Panc1 (cell line): ENCODE data around the gene TNIK. TPM values are rescaled to one million over a fixed set of nuclear protein-coding genes. Genes with fewer than 3 reads are reported as not detected.

ENCODE experiments used
- ATAC-seq: fragments of 200-7000 bp; cut with Tn5 transposase; 2 replicates; pipeline ENCODE4 v1.9.1; 2020; ENCODE audit warnings: mild to moderate bottlenecking, moderate library complexity
- BruUV-seq: library from RNA; stranded (reverse); fragments of 400-500 nt; replicated peaks from 2 replicates; lab custom pipeline; 2021; lab: Mats Ljungman, UMichigan
- CTCF ChIA-PET: fragments of 300-600 bp; sonication (Branson Sonifier 250); formaldehyde crosslinking; loops from one replicate; lab custom pipeline; 2022; ENCODE audit warnings: antibody characterized with exemption; lab: Charles Lee
- POLR2A ChIA-PET: fragments of 300-600 bp; sonication (Branson Sonifier 250); formaldehyde crosslinking; loops from one replicate; lab custom pipeline; 2022; ENCODE audit warnings: antibody characterized with exemption; lab: Charles Lee
- DNase-seq: peaks from one replicate; pipeline ENCODE4 v3.0.0-alpha.2; 2010; ENCODE audit warnings: low read depth, low spot score
- H3K27ac ChIP-seq: 2 replicates; pipeline ENCODE4 v1.5.1; 2011; ENCODE audit warnings: mild to moderate bottlenecking, low read length, inconsistent platforms
- H3K27me3 ChIP-seq: fragments of 200-500 bp; sonication (Bioruptor generic); 2 replicates; pipeline ENCODE4 v1.6.0; 2014; ENCODE audit warnings: low read length, inconsistent platforms; ENCODE audit not compliant: control insufficient read depth, insufficient read depth
- H3K36me3 ChIP-seq: fragments of 200-500 bp; sonication (Bioruptor generic); 2 replicates; pipeline ENCODE4 v1.5.1; 2014; ENCODE audit warnings: inconsistent platforms, mild to moderate bottlenecking, low read length, moderate library complexity; ENCODE audit not compliant: control insufficient read depth, insufficient read depth
- H3K4me1 ChIP-seq: 2 replicates; pipeline ENCODE4 v1.5.1; 2011; ENCODE audit warnings: inconsistent platforms, mild to moderate bottlenecking, low read length, moderate library complexity; ENCODE audit not compliant: control insufficient read depth, insufficient read depth
- H3K4me3 ChIP-seq, 2 experiments: 2 replicates each; pipeline ENCODE4 v1.5.1; 2011 to 2012; ENCODE audit warnings: low read depth in 2 of 2, low read length in 2 of 2, mild to moderate bottlenecking in 2 of 2, inconsistent platforms in 1 of 2, moderate library complexity in 1 of 2
- H3K9me3 ChIP-seq: fragments of 200-500 bp; sonication (Bioruptor generic); 2 replicates; pipeline ENCODE4 v1.5.1; 2014; ENCODE audit warnings: low read depth, mild to moderate bottlenecking, inconsistent platforms, low read length, moderate library complexity; ENCODE audit not compliant: control insufficient read depth, insufficient read depth
- POLR2AphosphoS5 ChIP-seq: IDR thresholded peaks from 2 replicates; pipeline ENCODE4 v1.6.1; 2012; ENCODE audit warnings: mild to moderate bottlenecking, low read depth, low read length, moderate library complexity
- SIN3A ChIP-seq: IDR thresholded peaks from 2 replicates; pipeline ENCODE4 v1.6.1; 2012; ENCODE audit warnings: low read depth, mild to moderate bottlenecking, low read length, moderate library complexity, borderline replicate concordance; ENCODE audit not compliant: insufficient read depth
- TCF7L2 ChIP-seq: IDR thresholded peaks from 2 replicates; pipeline ENCODE4 v1.6.1; 2011; ENCODE audit warnings: mild to moderate bottlenecking, low read depth, low read length, inconsistent platforms
- in situ Hi-C: cut with HindIII; loops from 2 replicates; pipeline ENCODE4 v1.10.0; 2016; ENCODE audit warnings: low sequenced_read_pairs, low pct_unique_long_range_greater_than_20kb
- intact Hi-C: fragments of 100-400 bp; cut with micrococcal nuclease; formaldehyde crosslinking; loops from one replicate; pipeline ENCODE4 v1.10.0; 2022; ENCODE audit not compliant: unreplicated experiment
- total RNA-seq: library from RNA; stranded (reverse); gene quantifications from one replicate; pipeline ENCODE4 v1.2.1, GENCODE V29; 2021; ENCODE audit not compliant: unreplicated experiment
- TF ChIP-seq, protein P1 (sequence below): fragments of 450-650 bp; IDR thresholded peaks from 2 replicates; pipeline ENCODE4 v1.5.1; 2017; ENCODE audit warnings: mild to moderate bottlenecking
- TF ChIP-seq, protein P2 (sequence below), 2 experiments: IDR thresholded peaks; 2 replicates each; pipeline ENCODE4 v1.6.1; 2011 to 2012; ENCODE audit warnings: low read depth in 2 of 2, control low read depth in 1 of 2, low read length in 1 of 2, mild to moderate bottlenecking in 1 of 2, moderate library complexity in 1 of 2; ENCODE audit not compliant: insufficient read depth in 1 of 2

TNIK gene
- total RNA-seq, 1 experiment from 2014 or later = 1.9 TPM

DNA sequence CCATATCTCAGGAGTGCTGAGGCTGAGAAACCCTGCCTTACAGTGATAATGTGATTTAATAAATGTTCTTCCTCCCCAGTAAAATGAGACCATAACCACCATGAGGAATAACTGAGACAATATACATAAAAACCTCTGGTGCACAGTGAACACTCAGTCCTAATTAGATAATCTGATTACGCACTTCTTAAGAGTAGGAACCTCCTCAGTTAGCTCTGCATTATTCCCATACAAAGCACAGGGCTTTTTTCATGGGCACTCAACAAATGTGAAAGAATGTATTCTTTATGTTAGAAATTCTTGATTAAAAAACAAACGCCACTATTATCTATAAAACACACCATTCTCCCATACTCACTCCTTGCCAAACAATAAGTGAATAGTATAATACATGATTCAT lies 97.0 kb downstream of the TNIK start:
- Histone ChIP-seq H3K9me3 (no peaks in the 10 kb centered on the region), H3K4me3 (no peak overlapping the region), H3K4me1 (no peaks in the 10 kb centered on the region), H3K36me3 (no peaks in the 10 kb centered on the region), H3K27me3 (peaks cover 9% of the 10 kb centered on the region; the same call in 1 of the 2 replicates), H3K27ac (no peak overlapping the region)
- CTCF ChIA-PET = interaction anchor here (0.7 kb wide), 2 partner anchors 27 to 91 kb away, joined by 4 to 5 read pairs; no protein-coding TSS in a partner anchor
- ATAC-seq = no peak
- in situ Hi-C loops = no loop called here
- no TSS peak for BruUV-seq
- POLR2A ChIA-PET = no interaction called here
- TF ChIP-seq SIN3A = no peak
- TF ChIP-seq, protein P1, sequence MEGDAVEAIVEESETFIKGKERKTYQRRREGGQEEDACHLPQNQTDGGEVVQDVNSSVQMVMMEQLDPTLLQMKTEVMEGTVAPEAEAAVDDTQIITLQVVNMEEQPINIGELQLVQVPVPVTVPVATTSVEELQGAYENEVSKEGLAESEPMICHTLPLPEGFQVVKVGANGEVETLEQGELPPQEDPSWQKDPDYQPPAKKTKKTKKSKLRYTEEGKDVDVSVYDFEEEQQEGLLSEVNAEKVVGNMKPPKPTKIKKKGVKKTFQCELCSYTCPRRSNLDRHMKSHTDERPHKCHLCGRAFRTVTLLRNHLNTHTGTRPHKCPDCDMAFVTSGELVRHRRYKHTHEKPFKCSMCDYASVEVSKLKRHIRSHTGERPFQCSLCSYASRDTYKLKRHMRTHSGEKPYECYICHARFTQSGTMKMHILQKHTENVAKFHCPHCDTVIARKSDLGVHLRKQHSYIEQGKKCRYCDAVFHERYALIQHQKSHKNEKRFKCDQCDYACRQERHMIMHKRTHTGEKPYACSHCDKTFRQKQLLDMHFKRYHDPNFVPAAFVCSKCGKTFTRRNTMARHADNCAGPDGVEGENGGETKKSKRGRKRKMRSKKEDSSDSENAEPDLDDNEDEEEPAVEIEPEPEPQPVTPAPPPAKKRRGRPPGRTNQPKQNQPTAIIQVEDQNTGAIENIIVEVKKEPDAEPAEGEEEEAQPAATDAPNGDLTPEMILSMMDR = no peak
- no peak for TF ChIP-seq TCF7L2
- TF ChIP-seq, protein P2, sequence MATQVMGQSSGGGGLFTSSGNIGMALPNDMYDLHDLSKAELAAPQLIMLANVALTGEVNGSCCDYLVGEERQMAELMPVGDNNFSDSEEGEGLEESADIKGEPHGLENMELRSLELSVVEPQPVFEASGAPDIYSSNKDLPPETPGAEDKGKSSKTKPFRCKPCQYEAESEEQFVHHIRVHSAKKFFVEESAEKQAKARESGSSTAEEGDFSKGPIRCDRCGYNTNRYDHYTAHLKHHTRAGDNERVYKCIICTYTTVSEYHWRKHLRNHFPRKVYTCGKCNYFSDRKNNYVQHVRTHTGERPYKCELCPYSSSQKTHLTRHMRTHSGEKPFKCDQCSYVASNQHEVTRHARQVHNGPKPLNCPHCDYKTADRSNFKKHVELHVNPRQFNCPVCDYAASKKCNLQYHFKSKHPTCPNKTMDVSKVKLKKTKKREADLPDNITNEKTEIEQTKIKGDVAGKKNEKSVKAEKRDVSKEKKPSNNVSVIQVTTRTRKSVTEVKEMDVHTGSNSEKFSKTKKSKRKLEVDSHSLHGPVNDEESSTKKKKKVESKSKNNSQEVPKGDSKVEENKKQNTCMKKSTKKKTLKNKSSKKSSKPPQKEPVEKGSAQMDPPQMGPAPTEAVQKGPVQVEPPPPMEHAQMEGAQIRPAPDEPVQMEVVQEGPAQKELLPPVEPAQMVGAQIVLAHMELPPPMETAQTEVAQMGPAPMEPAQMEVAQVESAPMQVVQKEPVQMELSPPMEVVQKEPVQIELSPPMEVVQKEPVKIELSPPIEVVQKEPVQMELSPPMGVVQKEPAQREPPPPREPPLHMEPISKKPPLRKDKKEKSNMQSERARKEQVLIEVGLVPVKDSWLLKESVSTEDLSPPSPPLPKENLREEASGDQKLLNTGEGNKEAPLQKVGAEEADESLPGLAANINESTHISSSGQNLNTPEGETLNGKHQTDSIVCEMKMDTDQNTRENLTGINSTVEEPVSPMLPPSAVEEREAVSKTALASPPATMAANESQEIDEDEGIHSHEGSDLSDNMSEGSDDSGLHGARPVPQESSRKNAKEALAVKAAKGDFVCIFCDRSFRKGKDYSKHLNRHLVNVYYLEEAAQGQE (IDR thresholded peaks at IDR 0.05; ENCODE audit: insufficient read depth in 1 of 2, low read depth in 2 of 2, low read length in 1 of 2) = no peak
- no peak for TF ChIP-seq POLR2AphosphoS5
- intact Hi-C loops = no loop called here
- DNase-seq = no peak

DNA sequence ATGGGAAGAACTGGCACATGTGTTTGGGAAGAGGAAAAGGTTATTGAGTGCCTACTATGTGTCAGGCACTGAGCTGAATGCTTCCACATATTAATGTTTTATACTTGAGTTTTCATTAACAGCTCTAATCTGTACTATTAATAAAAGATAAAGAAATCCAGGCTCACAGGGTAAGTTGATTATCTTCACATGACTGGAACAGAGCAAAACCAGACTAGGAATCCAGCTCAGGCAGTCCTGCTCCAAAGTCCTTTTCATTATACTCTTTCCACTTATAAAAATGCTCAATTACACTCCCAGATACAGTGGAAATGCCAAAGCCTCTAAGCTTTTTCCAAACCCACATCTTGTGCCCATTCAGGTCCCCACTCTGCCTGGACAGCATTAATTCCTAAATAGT lies 97.6 kb downstream of the TNIK start:
- in situ Hi-C loops = no loop called here
- Histone ChIP-seq H3K27me3 (peaks cover 9% of the 10 kb centered on the region; the same call in 1 of the 2 replicates), H3K9me3 (no peaks in the 10 kb centered on the region), H3K36me3 (no peaks in the 10 kb centered on the region), H3K4me3 (no peak overlapping the region), H3K27ac (no peak overlapping the region), H3K4me1 (no peaks in the 10 kb centered on the region)
- ATAC-seq (no peak), DNase-seq (no peak)
- intact Hi-C loops = no loop called here
- CTCF ChIA-PET = interaction anchor here (0.7 kb wide), 1 partner anchor 27 kb away, joined by 5 read pairs; no protein-coding TSS in a partner anchor
- TF ChIP-seq, protein P2 (IDR thresholded peaks at IDR 0.05; ENCODE audit: insufficient read depth in 1 of 2, low read depth in 2 of 2, low read length in 1 of 2) = no peak
- TF ChIP-seq POLR2AphosphoS5 (no peak), TCF7L2 (no peak), SIN3A (no peak)
- TF ChIP-seq, protein P1 = no peak
- BruUV-seq = no TSS peak
- POLR2A ChIA-PET = interaction anchor here (0.7 kb wide), 1 partner anchor 11 kb away, joined by 9 read pairs; no protein-coding TSS in a partner anchor
